Muscle of leg (tissue), 11 donors: ENCODE data around the gene RASSF8. TPM values are rescaled to one million over a fixed set of nuclear protein-coding genes. Genes with fewer than 3 reads are reported as not detected.
A peak's percentile ranks its signal among the peaks of the same experiment; 100 is the strongest.

Experiments used
- DNase-seq: peaks from one replicate; pipeline ENCODE4 v3.0.0; 2013
- H3K27ac ChIP-seq: one replicate; pipeline ENCODE4 v1.5.1; 2013; ENCODE audit warnings: mild to moderate bottlenecking, low read length, control low read depth
- H3K27me3 ChIP-seq: one replicate; pipeline ENCODE4 v1.6.1; 2013; ENCODE audit warnings: low read length; ENCODE audit not compliant: control insufficient read depth, insufficient read depth
- H3K36me3 ChIP-seq: one replicate; pipeline ENCODE4 v1.6.1; 2013; ENCODE audit warnings: low read length; ENCODE audit not compliant: control insufficient read depth, insufficient read depth
- H3K4me1 ChIP-seq: one replicate; pipeline ENCODE4 v1.6.1; 2013; ENCODE audit warnings: low read length; ENCODE audit not compliant: control insufficient read depth, insufficient read depth
- H3K4me3 ChIP-seq: one replicate; pipeline ENCODE4 v1.5.1; 2013; ENCODE audit warnings: low read length, control low read depth
- H3K9me3 ChIP-seq: replicated peaks from 2 replicates; pipeline ENCODE4 v1.6.1; 2013; ENCODE audit warnings: low read depth, low read length; ENCODE audit not compliant: control insufficient read depth
- WGBS: methylation state at CpG from one replicate; pipeline ENCODE4 v1.1.5; 2013; ENCODE audit warnings: missing lambda C conversion rate; ENCODE audit not compliant: insufficient coverage; 5-methylcytosine and 5-hydroxymethylcytosine counted together
- polyA plus RNA-seq, 8 donors: library from polyadenylated mRNA; unstranded; fragments of 120-200 nt; gene quantifications; one replicate each; pipeline versions ENCODE4 v1.2.1 to v1.2.3, GENCODE V29; 2013; ENCODE audit warnings: inconsistent platforms in 1 of 8, low replicate concordance in 1 of 8; ENCODE audit not compliant: insufficient read length in 8 of 8, insufficient read depth in 1 of 8
- total RNA-seq: library from RNA; stranded (reverse); fragments of 120-200 nt; gene quantifications from one replicate; pipeline ENCODE4 v1.2.4, GENCODE V29; 2013

Gene RASSF8
- total and polyA plus RNA-seq, 9 donors, result 11.8 to 42.6 (median 29.0) TPM

GRCh38 chr12:25937096-25937495 is 21.4 kb upstream of the RASSF8 start:
- DNase-seq, result no peak
- no peaks in the 10 kb centered on the region for H3K9me3 ChIP-seq
- H3K36me3 ChIP-seq, result no peaks in the 10 kb centered on the region
- no peaks in the 10 kb centered on the region for H3K27me3 ChIP-seq
- H3K4me3 ChIP-seq, result no peak overlapping the region
- no peak overlapping the region for H3K27ac ChIP-seq
- no peaks in the 10 kb centered on the region for H3K4me1 ChIP-seq

GRCh38 chr12:25938581-25938980 is 19.9 kb upstream of the RASSF8 start:
- no peaks in the 10 kb centered on the region for H3K27me3 ChIP-seq
- WGBS, result no CpG with 5 or more reads among the region's 1 CpG
- no peaks in the 10 kb centered on the region for H3K4me1 ChIP-seq
- no peak for DNase-seq
- H3K27ac ChIP-seq, result no peak overlapping the region
- H3K36me3 ChIP-seq, result no peaks in the 10 kb centered on the region
- H3K4me3 ChIP-seq, result no peak overlapping the region
- H3K9me3 ChIP-seq, result no peaks in the 10 kb centered on the region

GRCh38 chr12:25939606-25940005 is 18.9 kb upstream of the RASSF8 start:
- Histone ChIP-seq H3K4me1 (no peaks in the 10 kb centered on the region), H3K4me3 (no peak overlapping the region), H3K9me3 (no peaks in the 10 kb centered on the region), H3K27ac (no peak overlapping the region), H3K36me3 (no peaks in the 10 kb centered on the region), H3K27me3 (no peaks in the 10 kb centered on the region)
- no CpG with 5 or more reads among the region's 2 CpGs for WGBS
- no peak for DNase-seq

GRCh38 chr12:25940886-25941285 is 17.6 kb upstream of the RASSF8 start:
- no peaks in the 10 kb centered on the region for H3K27me3 ChIP-seq
- H3K36me3 ChIP-seq, result no peaks in the 10 kb centered on the region
- no peak for DNase-seq
- H3K27ac ChIP-seq, result no peak overlapping the region
- H3K4me3 ChIP-seq, result no peak overlapping the region
- WGBS, result no CpG with 5 or more reads among the region's 1 CpG
- no peaks in the 10 kb centered on the region for H3K4me1 ChIP-seq
- no peaks in the 10 kb centered on the region for H3K9me3 ChIP-seq

- H3K4me3 ChIP-seq, result no peak overlapping the region
- H3K36me3 ChIP-seq, result no peaks in the 10 kb centered on the region
- no peak for DNase-seq
- no peaks in the 10 kb centered on the region for H3K9me3 ChIP-seq
- no peaks in the 10 kb centered on the region for H3K27me3 ChIP-seq
- no peaks in the 10 kb centered on the region for H3K4me1 ChIP-seq
- no peak overlapping the region for H3K27ac ChIP-seq
- 100% methylated on average over 2 of the region's 2 CpGs for WGBS
Measured at GRCh38 chr12:25942709-25943108, 15.8 kb upstream of the RASSF8 start.

- Histone ChIP-seq H3K36me3 (no peaks in the 10 kb centered on the region), H3K4me3 (no peak overlapping the region), H3K9me3 (no peaks in the 10 kb centered on the region), H3K4me1 (no peaks in the 10 kb centered on the region), H3K27ac (no peak overlapping the region), H3K27me3 (no peaks in the 10 kb centered on the region)
- no peak for DNase-seq
Measured at GRCh38 chr12:25943940-25944339, 14.5 kb upstream of the RASSF8 start.

- Histone ChIP-seq H3K27ac (no peak overlapping the region), H3K9me3 (no peaks in the 10 kb centered on the region), H3K36me3 (peaks cover 5% of the 10 kb centered on the region), H3K4me1 (no peaks in the 10 kb centered on the region), H3K27me3 (no peaks in the 10 kb centered on the region), H3K4me3 (no peak overlapping the region)
- WGBS, result no CpG with 5 or more reads among the region's 4 CpGs
- DNase-seq, result no peak
Measured at GRCh38 chr12:25949343-25949742, 9.1 kb upstream of the RASSF8 start.

GRCh38 chr12:25950329-25951115 is 8.0 kb upstream of the RASSF8 start:
- WGBS, result 89% methylated on average over 3 of the region's 6 CpGs

GRCh38 chr12:25957793-25958427 is 572 bp upstream of the RASSF8 start:
- peak overlapping the region; percentile 95 for H3K27ac ChIP-seq
- H3K9me3 ChIP-seq, result no peaks in the 10 kb centered on the region
- H3K4me3 ChIP-seq, result peak overlapping the region; percentile 73
- DNase-seq, result peak; percentile 75
- H3K27me3 ChIP-seq, result peaks cover 2% of the 10 kb centered on the region
- H3K4me1 ChIP-seq, result peaks cover 10% of the 10 kb centered on the region
- peaks cover 5% of the 10 kb centered on the region for H3K36me3 ChIP-seq
- WGBS, result under 1% methylated on average over 32 of the region's 38 CpGs

More at GRCh38 chr12:25950329-25951115, 8.0 kb upstream of the RASSF8 start:
- Histone ChIP-seq H3K27me3 (no peaks in the 10 kb centered on the region), H3K36me3 (peaks cover 5% of the 10 kb centered on the region), H3K27ac (no peak overlapping the region), H3K9me3 (no peaks in the 10 kb centered on the region), H3K4me3 (no peak overlapping the region), H3K4me1 (no peaks in the 10 kb centered on the region)
- DNase-seq, result no peak

GRCh38 chr12:25959071-25959961 is 834 bp downstream of the RASSF8 start:
- peak; percentile 85 for DNase-seq
- Histone ChIP-seq H3K27me3 (peaks cover 2% of the 10 kb centered on the region), H3K27ac (peak overlapping the region; percentile 84), H3K4me3 (peak overlapping the region; percentile 74), H3K36me3 (no peaks in the 10 kb centered on the region), H3K9me3 (no peaks in the 10 kb centered on the region), H3K4me1 (peaks cover 10% of the 10 kb centered on the region)
- WGBS, result under 1% methylated on average over 38 of the region's 57 CpGs
